ENCODE measurements around the gene SDHAF1. TPM values are rescaled to one million over a fixed set of nuclear protein-coding genes. Genes with fewer than 3 reads are reported as not detected.

Gene SDHAF1
- polyA plus RNA-seq, 1 of the 3 experiments (the other 2 are of a cell fraction) = 25.3 TPM

GRCh38 chr19:36010402-36010801 is 15.4 kb downstream of the SDHAF1 start:
- POLR2A ChIA-PET = no interaction called here
- Histone ChIP-seq H3K4me3 (ENCODE audit: low read depth in 2 of 2, low read length in 1 of 2) (no peak overlapping the region), H3K4me1 (ENCODE audit: control insufficient read depth in 1 of 2, insufficient read depth in 2 of 2, low read depth in 1 of 2, low read length in 1 of 2) (peaks cover 5 to 27% of the 10 kb centered on the region in 2 experiments; a peak in 2 of 4 replicates), H4K20me1 (ENCODE audit: insufficient read depth) (no peaks in the 10 kb centered on the region), H3K9me3 (no peaks in the 10 kb centered on the region), H2AFZ (ENCODE audit: low read depth) (no peak overlapping the region), H3K9me2 (no peaks in the 10 kb centered on the region), H3F3A (replicated peaks; ENCODE audit: insufficient read depth) (no peaks in the 10 kb centered on the region), H3K27ac (ENCODE audit: low read depth in 2 of 2, low read length in 1 of 2) (no peak overlapping the region), H3K27me3 (ENCODE audit: insufficient read depth) (no peaks in the 10 kb centered on the region), H3K4me2 (no peak overlapping the region), H3K36me3 (replicated peaks in 1 of 2; ENCODE audit: control insufficient read depth in 1 of 2, insufficient read depth in 2 of 2, low read length in 1 of 2) (peaks cover 0 to 1% of the 10 kb centered on the region in 2 experiments), H3K9ac (no peak overlapping the region), H3K79me2 (ENCODE audit: insufficient read depth) (peaks cover 8% of the 10 kb centered on the region; the same call in 1 of the 2 replicates)
- TF ChIP-seq TAF1 (IDR thresholded peaks at IDR 0.05; ENCODE audit: borderline replicate concordance, low read depth, low read length) = no peak
- TF ChIP-seq TEAD4 (IDR thresholded peaks at IDR 0.05; ENCODE audit: borderline replicate concordance, insufficient read depth) = no peak
- no peak for TF ChIP-seq RCOR1 (IDR thresholded peaks at IDR 0.05; ENCODE audit: low read length)
- TF ChIP-seq GABPA (IDR thresholded peaks at IDR 0.05; ENCODE audit: low read depth) = no peak
- TF ChIP-seq USF2 (IDR thresholded peaks at IDR 0.05; ENCODE audit: borderline replicate concordance, low read depth, low read length) = no peak
- no peak for TF ChIP-seq FOSL2 (IDR thresholded peaks at IDR 0.05; ENCODE audit: borderline replicate concordance, low read depth)
- TF ChIP-seq RXRA (IDR thresholded peaks at IDR 0.05; ENCODE audit: borderline replicate concordance, low read depth) = no peak
- no peak for TF ChIP-seq MEF2A (IDR thresholded peaks at IDR 0.05; ENCODE audit: borderline replicate concordance, low read depth)
- no peak for TF ChIP-seq RAD21 (IDR thresholded peaks at IDR 0.05; ENCODE audit: low read length)
- TF ChIP-seq ZBTB33 (IDR thresholded peaks at IDR 0.05; ENCODE audit: borderline replicate concordance, low read depth) = no peak
- TF ChIP-seq RFX5 (IDR thresholded peaks at IDR 0.05; ENCODE audit: low read length) = no peak
- TF ChIP-seq JUND (IDR thresholded peaks at IDR 0.05) = no peak
- no peak for TF ChIP-seq ELF1 (IDR thresholded peaks at IDR 0.05)
- TF ChIP-seq TCF12 (IDR thresholded peaks at IDR 0.05) = no peak
- no peak for TF ChIP-seq FOXM1 (IDR thresholded peaks at IDR 0.05; ENCODE audit: low read depth)
- no peak for TF ChIP-seq CTCF (IDR thresholded peaks at IDR 0.05)
- TF ChIP-seq MXI1 (IDR thresholded peaks at IDR 0.05; ENCODE audit: low read depth, low read length) = no peak
- TF ChIP-seq NFIC (IDR thresholded peaks at IDR 0.05; ENCODE audit: borderline replicate concordance) = no peak
- TF ChIP-seq CHD2 (IDR thresholded peaks at IDR 0.05; ENCODE audit: low read length, partially characterized antibody) = no peak
- DNase-seq = no peak
- over 99% methylated on average over 11 of the region's 11 CpGs for WGBS (ENCODE audit: low lambda C conversion rate)
- CTCF ChIA-PET = no interaction called here
